SK-N-SH (cell line): Measurements from ENCODE around the gene ALDH3A1. TPM values are rescaled to one million over a fixed set of nuclear protein-coding genes. Genes with fewer than 3 reads are reported as not detected.

ENCODE experiments used
- CTCF ChIA-PET: fragments of 300-600, 350-600 bp; formaldehyde crosslinking; extraction: SDS; loops from one replicate; lab custom pipeline; 2021; lab: Yijun Ruan, JAX
- POLR2A ChIA-PET: fragments of 350-600 bp; sonication (Branson Sonifier 250); formaldehyde crosslinking; extraction: SDS; loops from one replicate; lab custom pipeline; 2020; ENCODE audit warnings: antibody characterized with exemption, inconsistent platforms; lab: Yijun Ruan, JAX
- DNase-seq: peaks from one replicate; pipeline ENCODE4 v3.0.0; 2012
- H2AFZ ChIP-seq: fragments of 200-600 bp; sonication (generic); 2 replicates; pipeline ENCODE4 v1.8.1; 2016; ENCODE audit warnings: antibody characterized with exemption, mild to moderate bottlenecking, low read depth
- H3F3A ChIP-seq: fragments of 200-600 bp; sonication (generic); replicated peaks from 2 replicates; pipeline ENCODE3; 2016; ENCODE audit warnings: antibody characterized with exemption, mild to moderate bottlenecking; ENCODE audit not compliant: insufficient read depth
- H3K27ac ChIP-seq, 2 experiments: fragments of 200-500 bp in 1 of 2; fragments of 200-600 bp in 1 of 2; sonication (Bioruptor generic) in 1 of 2; sonication (generic), shearing (Covaris generic) in 1 of 2; 2 replicates each; pipeline versions ENCODE4 v1.5.1 to v1.6.1; 2014 to 2016; ENCODE audit warnings: low read depth in 2 of 2, inconsistent platforms in 1 of 2, low read length in 1 of 2, mild to moderate bottlenecking in 1 of 2, mixed read lengths in 1 of 2
- H3K27me3 ChIP-seq: fragments of 200-600 bp; sonication (generic), shearing (Covaris generic); 2 replicates; pipeline ENCODE4 v1.6.1; 2016; ENCODE audit warnings: mixed run types; ENCODE audit not compliant: insufficient read depth
- H3K36me3 ChIP-seq, 2 experiments: fragments of 200-500 bp in 1 of 2; fragments of 200-600 bp in 1 of 2; sonication (Bioruptor generic) in 1 of 2; sonication (generic) in 1 of 2; replicated peaks in 1 of 2; 2 replicates each; pipeline versions ENCODE3 to v1.5.1; 2014 to 2016; ENCODE audit warnings: low read length in 1 of 2, mild to moderate bottlenecking in 1 of 2; ENCODE audit not compliant: insufficient read depth in 2 of 2, control insufficient read depth in 1 of 2
- H3K4me1 ChIP-seq, 2 experiments: fragments of 200-500 bp in 1 of 2; fragments of 200-600 bp in 1 of 2; sonication (Bioruptor generic) in 1 of 2; sonication (generic), shearing (Covaris generic) in 1 of 2; 2 replicates each; pipeline versions ENCODE4 v1.5.1 to v1.6.1; 2014 to 2016; ENCODE audit warnings: low read depth in 1 of 2, low read length in 1 of 2, mixed run types in 1 of 2; ENCODE audit not compliant: insufficient read depth in 2 of 2, control insufficient read depth in 1 of 2
- H3K4me2 ChIP-seq: fragments of 200-600 bp; sonication (generic), shearing (Covaris generic); 2 replicates; pipeline ENCODE4 v1.6.1; 2017; ENCODE audit warnings: mixed run types
- H3K4me3 ChIP-seq, 2 experiments: fragments of 200-500 bp in 1 of 2; fragments of 200-600 bp in 1 of 2; sonication (Bioruptor generic) in 1 of 2; sonication (generic), shearing (Covaris generic) in 1 of 2; 2 replicates each; pipeline versions ENCODE4 v1.5.1 to v1.8.1; 2014 to 2016; ENCODE audit warnings: low read depth in 2 of 2, inconsistent platforms in 1 of 2, low read length in 1 of 2, mild to moderate bottlenecking in 1 of 2, mixed read lengths in 1 of 2, moderate library complexity in 1 of 2
- H3K79me2 ChIP-seq: fragments of 200-600 bp; sonication (generic); 2 replicates; pipeline ENCODE4 v1.8.1; 2017; ENCODE audit warnings: mild to moderate bottlenecking; ENCODE audit not compliant: insufficient read depth
- H3K9ac ChIP-seq: fragments of 200-600 bp; sonication (generic); 2 replicates; pipeline ENCODE4 v1.6.1; 2017; ENCODE audit warnings: mixed run types
- H3K9me2 ChIP-seq: fragments of 200-600 bp; sonication (generic); 2 replicates; pipeline ENCODE4 v1.6.1; 2017; ENCODE audit warnings: mixed run types
- H3K9me3 ChIP-seq: fragments of 200-600 bp; sonication (generic); 2 replicates; pipeline ENCODE4 v1.6.1; 2017; ENCODE audit warnings: mixed run types, mild to moderate bottlenecking, moderate library complexity
- H4K20me1 ChIP-seq: fragments of 200-600 bp; sonication (generic); 2 replicates; pipeline ENCODE4 v1.6.1; 2017; ENCODE audit warnings: mild to moderate bottlenecking, mixed run types; ENCODE audit not compliant: insufficient read depth
- EP300 ChIP-seq, 2 experiments: IDR thresholded peaks; 2 replicates each; pipeline versions ENCODE4 v1.4.0 to v1.6.1; 2012; ENCODE audit warnings: borderline replicate concordance in 1 of 2, low read depth in 1 of 2, low read length in 1 of 2
- FOXJ3 ChIP-seq: sonication (generic); formaldehyde crosslinking; IDR thresholded peaks from 2 replicates; pipeline ENCODE4 v1.5.1; 2020; ENCODE audit warnings: mild to moderate bottlenecking, missing genetic modification reagents
- FOXM1 ChIP-seq: IDR thresholded peaks from 2 replicates; pipeline ENCODE4 v1.4.0; 2012; ENCODE audit warnings: low read depth, mild to moderate bottlenecking
- GATA2 ChIP-seq: sonication (generic); formaldehyde crosslinking; IDR thresholded peaks from 2 replicates; pipeline ENCODE4 v1.5.0; 2020; ENCODE audit warnings: mild to moderate bottlenecking, missing genetic modification reagents
- JUND ChIP-seq: IDR thresholded peaks from 2 replicates; pipeline ENCODE4 v1.4.0; 2012
- MAX ChIP-seq: IDR thresholded peaks from 2 replicates; pipeline ENCODE4 v1.4.0; 2012; ENCODE audit warnings: low read depth
- MXI1 ChIP-seq: IDR thresholded peaks from 2 replicates; pipeline ENCODE4 v1.6.1; 2012; ENCODE audit warnings: mild to moderate bottlenecking, low read depth, low read length, improper control_type of control experiment
- NFIC ChIP-seq: IDR thresholded peaks from 2 replicates; pipeline ENCODE4 v1.4.0; 2012; ENCODE audit warnings: borderline replicate concordance
- NRF1 ChIP-seq: IDR thresholded peaks from 2 replicates; pipeline ENCODE4 v1.6.1; 2012; ENCODE audit warnings: low read depth, mild to moderate bottlenecking, low read length
- RCOR1 ChIP-seq: fragments of 150-350 bp; IDR thresholded peaks from 2 replicates; pipeline ENCODE4 v1.6.1; 2017; ENCODE audit warnings: antibody characterized with exemption, low read length
- REST ChIP-seq: IDR thresholded peaks from 2 replicates; pipeline ENCODE4 v1.6.1; 2012; ENCODE audit warnings: mild to moderate bottlenecking, low read depth, low read length, moderate library complexity
- RXRA ChIP-seq: IDR thresholded peaks from 2 replicates; pipeline ENCODE4 v1.4.0; 2012; ENCODE audit warnings: low read depth, mild to moderate bottlenecking, borderline replicate concordance
- TCF12 ChIP-seq: IDR thresholded peaks from 2 replicates; pipeline ENCODE4 v1.4.0; 2012
- TEAD4 ChIP-seq: IDR thresholded peaks from 2 replicates; pipeline ENCODE4 v1.4.0; 2012; ENCODE audit warnings: mild to moderate bottlenecking, borderline replicate concordance; ENCODE audit not compliant: insufficient read depth
- USF2 ChIP-seq: fragments of 150-350 bp; IDR thresholded peaks from 2 replicates; pipeline ENCODE4 v1.6.1; 2017; ENCODE audit warnings: antibody characterized with exemption, low read length, low read depth, borderline replicate concordance
- YY1 ChIP-seq: IDR thresholded peaks from 2 replicates; pipeline ENCODE4 v1.4.0; 2012; ENCODE audit warnings: low read depth, mild to moderate bottlenecking
- ZBTB33 ChIP-seq: IDR thresholded peaks from 2 replicates; pipeline ENCODE4 v1.4.0; 2012; ENCODE audit warnings: low read depth, borderline replicate concordance
- WGBS: methylation state at CpG from one replicate; pipeline ENCODE4 v1.1.6; 2017; ENCODE audit warnings: low lambda C conversion rate; 5-methylcytosine and 5-hydroxymethylcytosine counted together
- polyA plus RNA-seq, 3 experiments: library from polyadenylated mRNA; depleted of rRNA; stranded (reverse); fragments of >200 nt; gene quantifications; 2 replicates each; pipeline ENCODE4 v1.2.3, GENCODE V29; 2012

ALDH3A1 gene
- polyA plus RNA-seq, 1 of the 3 experiments (the other 2 are of a cell fraction), result 0.79 TPM

GRCh38 chr17:19712436-19713004 is 35.6 kb downstream of the ALDH3A1 start (continued):
- no peak for TF ChIP-seq USF2
- TF ChIP-seq JUND, result no peak

GRCh38 chr17:19709841-19710240 is 38.3 kb downstream of the ALDH3A1 start:
- Histone ChIP-seq H3K4me1 (no peaks in the 10 kb centered on the region; a peak in 1 of 4 replicates), H3K27ac (no peak overlapping the region), H3F3A (no peaks in the 10 kb centered on the region), H3K4me2 (no peak overlapping the region), H4K20me1 (no peaks in the 10 kb centered on the region), H3K27me3 (no peaks in the 10 kb centered on the region), H3K36me3 (no peaks in the 10 kb centered on the region), H3K79me2 (no peaks in the 10 kb centered on the region), H3K9me3 (no peaks in the 10 kb centered on the region), H3K4me3 (no peak overlapping the region), H3K9me2 (no peaks in the 10 kb centered on the region), H3K9ac (no peak overlapping the region), H2AFZ (no peak overlapping the region)
- TF ChIP-seq EP300 (IDR thresholded peaks at IDR 0.05; ENCODE audit: borderline replicate concordance in 1 of 2, low read depth in 1 of 2, low read length in 1 of 2) (no peak), RCOR1 (no peak), RXRA (no peak), REST (no peak), NRF1 (no peak)
- ChIA-PET CTCF (interaction anchor here (1.2 kb wide), 1 partner anchor 35 kb away, joined by 6 read pairs; no protein-coding TSS in a partner anchor), POLR2A (no interaction called here)
- whole genome bisulfite sequencing, result 92% methylated on average over 3 of the region's 3 CpGs
- DNase-seq, result no peak

- Histone ChIP-seq H3K36me3 (no peaks in the 10 kb centered on the region), H4K20me1 (no peaks in the 10 kb centered on the region), H2AFZ (no peak overlapping the region), H3K9me3 (no peaks in the 10 kb centered on the region), H3K27ac (no peak overlapping the region), H3K9me2 (no peaks in the 10 kb centered on the region), H3K4me3 (no peak overlapping the region), H3K27me3 (no peaks in the 10 kb centered on the region), H3K9ac (no peak overlapping the region), H3F3A (no peaks in the 10 kb centered on the region), H3K79me2 (no peaks in the 10 kb centered on the region), H3K4me1 (peaks cover 5 to 9% of the 10 kb centered on the region in 2 experiments; a peak in 1 of 4 replicates), H3K4me2 (no peak overlapping the region)
- CTCF ChIA-PET, result interaction anchor here (1.2 kb wide), 1 partner anchor 36 kb away, joined by 6 read pairs; no protein-coding TSS in a partner anchor
- POLR2A ChIA-PET, result no interaction called here
- 84% methylated on average over 6 of the region's 6 CpGs for WGBS
- no peak for DNase-seq
- no peak for TF ChIP-seq RXRA
- TF ChIP-seq FOXJ3 (CRISPR knock-in tag), result no peak
- no peak for TF ChIP-seq YY1
- no peak for TF ChIP-seq TEAD4
- no peak for TF ChIP-seq EP300 (IDR thresholded peaks at IDR 0.05; ENCODE audit: borderline replicate concordance in 1 of 2, low read depth in 1 of 2, low read length in 1 of 2)
- TF ChIP-seq MXI1, result no peak
- TF ChIP-seq TCF12, result no peak
- no peak for TF ChIP-seq GATA2 (CRISPR knock-in tag)
- TF ChIP-seq NFIC, result no peak
- TF ChIP-seq MAX, result no peak
- no peak for TF ChIP-seq NRF1
- TF ChIP-seq ZBTB33, result no peak
- no peak for TF ChIP-seq FOXM1
Measured at GRCh38 chr17:19708431-19709175, 39.5 kb downstream of the ALDH3A1 start.
